Erythroblast (primary cell): ENCODE measurements around the gene CTSS.

Source experiments
- GATA1 ChIP-seq: IDR thresholded peaks from 2 replicates; pipeline ENCODE4 v1.6.1; 2011; ENCODE audit warnings: low read depth, mild to moderate bottlenecking, control low read depth, low read length, moderate library complexity
- POLR2A ChIP-seq: IDR thresholded peaks from 2 replicates; pipeline ENCODE4 v1.6.1; 2011; ENCODE audit warnings: mild to moderate bottlenecking, low read length

DNA sequence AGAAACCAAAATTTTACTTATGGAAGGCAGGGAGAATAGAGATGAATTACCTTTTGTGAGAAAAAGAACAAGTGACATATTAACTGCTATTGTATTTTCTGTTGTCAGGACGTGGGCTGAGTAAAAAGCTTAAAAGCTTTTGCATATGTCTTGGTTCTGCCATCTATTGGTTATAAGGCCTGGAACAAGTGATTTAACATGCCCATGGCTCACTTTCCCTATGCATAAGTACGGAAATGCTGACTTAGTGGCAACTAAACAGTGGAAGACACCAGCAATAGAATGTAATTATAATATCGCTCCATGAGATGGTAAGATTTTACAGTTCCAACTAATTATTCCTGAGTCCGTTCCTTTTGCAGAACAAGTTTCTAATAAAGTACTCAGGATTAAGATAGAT, 6.7 kb upstream of the CTSS start:
- TF ChIP-seq POLR2A (no peak), GATA1 (no peak)
